HPDE6-E6E7 (cell line): ENCODE measurements around the gene CRIP3.
A peak's percentile ranks its signal among the peaks of the same experiment; 100 is the strongest.

ENCODE experiments used
- DNase-seq: peaks from one replicate; pipeline ENCODE4 v3.0.0; 2011; ENCODE audit warnings: missing footprints; ENCODE audit errors: extremely low spot score

CRIP3 gene

GRCh38 chr6:43274127-43274915, 34.3 kb downstream of the CRIP3 start:
- no peak for DNase-seq

DNA sequence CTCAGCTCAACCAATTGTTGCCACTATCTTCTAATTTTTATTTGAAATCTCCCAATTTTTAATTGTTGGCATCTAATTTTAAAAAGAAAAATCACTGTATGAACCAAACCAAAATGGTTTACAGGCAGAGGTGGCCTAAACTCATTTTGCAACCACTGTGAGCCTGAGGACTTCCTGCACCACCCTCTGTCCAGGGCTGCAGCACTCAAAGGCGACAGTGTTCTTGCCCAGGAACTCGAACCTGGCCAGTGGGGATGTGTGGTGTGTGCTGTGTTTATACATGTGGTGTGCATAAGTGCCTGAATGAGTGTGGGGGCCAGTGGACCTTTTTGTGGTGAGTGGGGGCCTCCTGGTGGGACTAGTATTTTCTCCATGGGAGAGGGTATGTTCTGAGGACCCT, 34.9 kb downstream of the CRIP3 start:
- DNase-seq: no peak

GRCh38 chr6:43271944-43272343, 36.7 kb downstream of the CRIP3 start:
- DNase-seq: no peak

DNA sequence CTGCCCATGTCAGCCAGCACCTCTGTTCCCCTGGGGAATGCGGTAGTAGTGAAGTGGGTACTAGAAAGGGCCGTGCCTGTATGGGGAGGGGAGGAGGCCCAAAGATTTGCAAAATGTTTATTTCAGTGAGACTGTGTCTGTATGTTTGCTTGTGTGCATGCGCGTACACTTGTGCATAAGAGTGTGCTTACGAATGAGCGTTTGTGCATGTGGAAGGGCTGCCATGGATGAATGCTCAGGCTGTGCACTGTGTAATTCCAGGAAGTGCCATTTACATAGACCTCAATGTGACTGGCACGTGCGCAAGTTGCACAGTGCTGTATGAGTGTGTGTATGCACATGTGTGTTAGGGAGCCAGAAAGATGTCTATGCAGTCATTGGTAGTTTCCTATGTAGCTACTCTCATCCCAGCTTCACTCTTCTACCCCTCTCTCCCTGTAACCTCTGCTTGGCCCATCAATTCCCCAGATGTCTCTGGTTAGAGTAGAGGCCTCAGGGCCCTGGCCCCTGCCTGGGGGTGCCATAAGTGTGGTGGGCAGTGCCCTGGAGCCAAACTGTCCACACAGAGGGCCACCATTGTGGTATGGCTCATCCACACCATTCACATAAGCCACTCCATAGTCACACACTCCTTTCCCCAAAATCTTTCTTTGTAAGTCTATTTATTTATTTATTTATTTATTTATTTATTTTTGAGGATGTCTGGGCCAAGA, 37.4 kb downstream of the CRIP3 start:
- no peak for DNase-seq

- no peak for DNase-seq
Observed at GRCh38 chr6:43269273-43270007, 39.2 kb downstream of the CRIP3 start.

- no peak for DNase-seq
Observed at GRCh38 chr6:43268782-43269272, 39.8 kb downstream of the CRIP3 start.

GRCh38 chr6:43268355-43268700, 40.3 kb downstream of the CRIP3 start:
- DNase-seq: no peak

DNA sequence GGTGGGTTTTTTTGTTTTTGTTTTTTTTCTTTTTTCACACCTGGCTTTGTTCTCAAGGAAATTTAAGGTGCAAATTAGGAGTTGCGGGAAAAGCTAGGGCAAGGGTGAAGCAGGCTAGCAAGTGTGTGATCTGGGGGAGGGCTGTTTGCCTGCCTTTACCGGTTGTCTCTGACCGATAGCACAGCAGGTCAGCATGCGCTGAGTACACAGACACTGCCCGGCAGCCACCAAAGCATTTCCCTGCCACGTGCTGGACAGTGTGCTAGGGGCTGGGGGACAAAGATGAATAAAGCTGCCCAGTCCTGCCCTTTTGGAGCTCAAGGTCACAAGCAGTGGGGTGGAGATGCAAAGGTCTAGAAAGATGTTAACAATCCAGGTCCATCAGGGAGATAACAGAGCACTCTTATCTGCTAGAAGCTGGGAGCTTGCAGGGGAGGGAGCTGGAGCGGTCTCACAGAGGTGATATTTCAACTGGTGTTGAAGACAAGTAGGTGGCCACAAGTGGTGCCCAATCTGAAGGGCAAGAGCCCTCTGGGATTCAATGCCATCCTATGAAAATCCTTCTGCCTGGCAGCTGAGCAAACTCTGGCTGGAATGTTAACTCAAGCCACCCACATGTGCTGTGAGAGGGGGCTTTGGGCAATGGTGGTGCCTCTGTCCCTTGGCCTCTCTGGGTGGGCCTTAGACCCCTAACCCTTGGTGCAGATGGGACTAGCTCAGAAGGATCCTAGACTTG, 40.8 kb downstream of the CRIP3 start:
- no peak for DNase-seq

DNA sequence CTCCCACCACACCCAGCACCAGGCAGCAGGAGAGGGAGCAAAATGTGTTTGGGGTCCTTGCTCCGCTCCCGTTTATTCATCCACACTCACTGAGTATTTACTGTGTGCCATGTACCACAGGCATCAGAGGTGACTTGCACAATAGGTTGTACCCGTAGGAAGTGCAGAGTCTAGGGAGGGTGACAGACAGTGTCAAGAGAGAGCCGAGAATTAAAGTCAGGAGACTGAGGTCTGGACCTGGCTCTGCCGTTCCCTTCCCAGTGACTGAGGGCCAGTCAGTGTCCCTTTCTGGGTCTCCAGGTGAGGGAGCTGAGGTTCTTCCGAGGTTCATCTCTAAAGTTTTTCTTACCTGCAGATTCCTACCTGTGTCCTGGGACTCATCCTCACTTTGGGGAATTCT, 43.1 kb downstream of the CRIP3 start:
- DNase-seq: no peak

- no peak for DNase-seq
Observed at GRCh38 chr6:43264599-43265145, 44.0 kb downstream of the CRIP3 start.

DNA sequence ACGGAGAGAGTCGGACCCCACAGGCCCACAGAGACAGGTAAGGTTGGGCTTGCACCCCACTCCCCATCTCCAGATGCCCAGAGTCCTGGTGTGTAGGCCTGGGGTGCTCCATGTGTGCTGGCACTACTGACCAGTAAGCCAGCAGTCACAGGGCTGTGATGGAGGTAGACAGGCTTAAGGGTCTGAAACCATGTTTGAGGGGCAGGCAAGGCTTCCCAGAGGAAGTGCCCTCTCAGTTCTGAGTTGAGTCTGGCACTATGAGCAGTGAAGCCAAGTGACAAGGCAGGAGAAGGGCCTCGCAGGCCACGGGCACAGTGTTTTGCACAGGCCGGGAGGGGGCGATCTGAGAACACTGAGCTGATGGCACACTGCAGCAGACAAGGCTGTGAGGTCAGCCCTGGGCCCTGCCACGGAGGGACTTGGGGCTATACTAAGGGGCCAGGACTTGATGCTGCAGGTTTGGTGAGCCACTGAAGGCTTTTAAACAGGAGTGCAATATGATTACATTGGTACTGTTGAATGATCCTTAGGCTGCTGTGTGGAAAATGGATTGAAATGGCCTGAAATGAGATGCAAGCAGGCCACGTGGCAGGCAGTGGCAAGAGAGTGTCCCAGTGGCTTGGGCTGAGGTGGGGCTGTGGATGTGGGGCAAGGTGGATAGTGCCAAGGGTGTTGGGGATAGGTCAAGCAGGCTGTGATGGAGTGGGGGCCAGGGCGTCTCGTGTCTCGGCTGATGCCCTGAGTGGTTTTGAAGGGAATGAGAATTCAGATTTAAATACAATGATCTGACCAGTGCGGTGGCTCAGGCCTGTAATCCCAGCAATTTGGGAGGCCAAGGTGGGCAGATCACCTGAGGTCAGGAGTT, 45.1 kb downstream of the CRIP3 start:
- peak; percentile 90 for DNase-seq

- DNase-seq: no peak
Observed at GRCh38 chr6:43262780-43263313, 45.8 kb downstream of the CRIP3 start.

DNA sequence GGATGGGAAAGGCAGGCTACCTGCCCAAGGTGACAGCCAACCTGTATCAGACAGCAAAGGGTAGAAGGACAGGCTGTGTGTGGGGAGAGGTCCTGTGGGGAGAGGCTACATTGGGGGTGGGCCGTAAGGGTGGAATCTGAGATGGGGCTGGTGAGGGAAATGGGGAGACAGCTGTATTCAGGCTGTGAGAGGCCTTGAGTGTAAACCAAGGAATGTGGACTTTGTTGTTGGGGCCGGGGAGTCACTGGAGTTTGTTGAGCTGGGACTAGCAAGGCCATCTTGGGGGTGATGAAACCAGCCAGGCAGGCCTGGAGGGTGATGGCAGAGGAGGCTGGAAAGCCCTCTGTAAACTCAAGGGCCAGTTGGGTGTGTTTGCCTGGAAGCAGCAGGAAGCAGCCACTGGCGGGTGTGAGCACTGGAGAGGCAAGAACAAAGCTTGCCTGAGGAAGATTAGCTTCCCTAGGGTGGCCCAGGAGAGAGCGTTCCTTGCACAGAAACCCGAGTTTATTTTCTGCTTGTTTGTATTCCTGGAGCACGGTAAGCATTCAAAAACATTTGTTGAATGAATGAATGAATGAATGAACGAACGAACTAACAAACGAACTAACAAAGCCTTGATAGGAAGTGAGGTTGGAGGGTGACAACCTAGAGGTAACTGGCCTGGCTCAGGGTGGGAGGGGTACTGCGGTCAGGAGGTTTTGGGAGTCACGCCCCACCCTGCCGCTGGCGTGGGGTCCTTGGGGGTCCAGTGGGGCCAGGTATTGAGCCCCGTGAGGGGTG, 46.4 kb downstream of the CRIP3 start:
- no peak for DNase-seq

DNA sequence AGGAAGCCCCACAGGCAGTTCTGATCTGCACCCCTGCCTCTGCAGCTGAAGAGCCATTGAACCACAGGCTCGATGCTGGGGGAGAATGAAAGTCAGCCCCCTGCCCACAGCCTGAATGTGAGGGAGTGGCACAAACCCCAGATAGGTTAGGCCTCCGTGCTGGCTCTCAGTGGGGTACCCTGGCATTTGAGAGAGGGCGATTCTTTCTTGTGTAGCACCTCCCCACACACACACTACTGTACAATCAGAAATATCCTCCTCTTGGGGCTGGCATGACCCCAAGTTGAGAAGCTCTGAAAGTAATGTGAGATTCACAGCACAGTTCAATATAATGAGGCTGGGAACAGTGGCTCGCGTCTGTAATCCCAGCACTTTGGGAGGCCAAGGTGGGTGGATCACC, 47.4 kb downstream of the CRIP3 start:
- no peak for DNase-seq

DNA sequence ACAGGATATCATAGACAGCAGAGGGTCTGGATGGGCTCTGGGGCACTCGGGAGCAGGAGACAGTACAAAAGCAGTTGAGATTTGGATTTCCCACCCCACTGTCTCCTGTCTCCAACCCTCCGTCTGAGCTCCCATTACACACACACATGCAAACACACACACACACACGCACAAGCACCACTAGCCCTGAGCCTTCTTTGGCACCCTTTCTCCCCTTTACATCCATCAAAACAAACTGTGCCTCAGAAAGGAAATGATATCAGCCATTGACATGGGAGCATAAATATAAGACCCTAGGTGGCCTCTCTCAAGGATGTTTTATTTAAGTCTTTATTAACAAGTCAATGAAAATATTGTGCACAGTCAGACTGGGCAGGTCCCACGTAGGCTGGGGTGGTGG, 47.8 kb downstream of the CRIP3 start:
- DNase-seq: no peak

GRCh38 chr6:43258807-43259686, 49.6 kb downstream of the CRIP3 start:
- DNase-seq: no peak

GRCh38 chr6:43258180-43258579, 50.4 kb downstream of the CRIP3 start:
- DNase-seq: no peak

- DNase-seq: no peak
Observed at GRCh38 chr6:43257367-43258145, 51.1 kb downstream of the CRIP3 start.
